Measurements from ENCODE around the gene PLCH1.

DNA sequence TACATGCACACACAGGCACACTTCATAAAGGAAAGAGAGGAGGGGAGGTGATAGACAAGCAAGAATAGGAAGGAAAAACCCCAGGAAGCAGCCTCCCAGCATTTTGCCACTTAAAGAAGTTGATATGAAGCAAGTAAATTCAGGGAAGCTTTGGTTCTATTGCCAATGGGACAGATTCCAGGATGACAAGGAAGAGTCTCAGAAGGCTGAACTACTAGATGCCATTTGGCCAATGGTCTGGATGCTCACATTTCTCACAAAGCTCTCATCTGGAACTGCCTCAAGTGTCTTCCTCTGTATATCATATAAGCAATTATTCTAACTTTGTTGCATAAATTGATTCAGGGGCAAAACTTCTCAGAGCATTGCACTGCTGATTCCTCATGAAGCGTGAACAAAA lies 372.6 kb downstream of the PLCH1 start:
- TF ChIP-seq, protein P1, sequence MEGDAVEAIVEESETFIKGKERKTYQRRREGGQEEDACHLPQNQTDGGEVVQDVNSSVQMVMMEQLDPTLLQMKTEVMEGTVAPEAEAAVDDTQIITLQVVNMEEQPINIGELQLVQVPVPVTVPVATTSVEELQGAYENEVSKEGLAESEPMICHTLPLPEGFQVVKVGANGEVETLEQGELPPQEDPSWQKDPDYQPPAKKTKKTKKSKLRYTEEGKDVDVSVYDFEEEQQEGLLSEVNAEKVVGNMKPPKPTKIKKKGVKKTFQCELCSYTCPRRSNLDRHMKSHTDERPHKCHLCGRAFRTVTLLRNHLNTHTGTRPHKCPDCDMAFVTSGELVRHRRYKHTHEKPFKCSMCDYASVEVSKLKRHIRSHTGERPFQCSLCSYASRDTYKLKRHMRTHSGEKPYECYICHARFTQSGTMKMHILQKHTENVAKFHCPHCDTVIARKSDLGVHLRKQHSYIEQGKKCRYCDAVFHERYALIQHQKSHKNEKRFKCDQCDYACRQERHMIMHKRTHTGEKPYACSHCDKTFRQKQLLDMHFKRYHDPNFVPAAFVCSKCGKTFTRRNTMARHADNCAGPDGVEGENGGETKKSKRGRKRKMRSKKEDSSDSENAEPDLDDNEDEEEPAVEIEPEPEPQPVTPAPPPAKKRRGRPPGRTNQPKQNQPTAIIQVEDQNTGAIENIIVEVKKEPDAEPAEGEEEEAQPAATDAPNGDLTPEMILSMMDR (IDR thresholded peaks at IDR 0.05) = no peak
- TF ChIP-seq POLR2A (IDR thresholded peaks at IDR 0.05) = no peak

All from right lobe of liver (tissue), 4 donors.